H7 (cell line): ENCODE measurements around the gene CCL11. TPM values are rescaled to one million over a fixed set of nuclear protein-coding genes. Genes with fewer than 3 reads are reported as not detected.
A peak's percentile ranks its signal among the peaks of the same experiment; 100 is the strongest.

ENCODE experiments used
- DNase-seq: peaks from one replicate; pipeline ENCODE4 v3.0.0; 2012
- H3K27me3 ChIP-seq: 2 replicates; pipeline ENCODE4 v1.6.0; 2011; ENCODE audit warnings: mild to moderate bottlenecking, low read length; ENCODE audit not compliant: control insufficient read depth, insufficient read depth
- H3K36me3 ChIP-seq: replicated peaks from 2 replicates; pipeline ENCODE4 v1.5.1; 2011; ENCODE audit warnings: low read length; ENCODE audit not compliant: control insufficient read depth, insufficient read depth
- H3K4me3 ChIP-seq: 2 replicates; pipeline ENCODE4 v1.5.1; 2011; ENCODE audit warnings: low read depth, mild to moderate bottlenecking, control low read depth, low read length, moderate library complexity; ENCODE audit not compliant: insufficient read depth
- total RNA-seq: library from RNA; depleted of rRNA; stranded (reverse); fragments of >200 nt; shearing (Covaris generic); gene quantifications from 2 replicates; pipeline ENCODE4 v1.2.3, GENCODE V29; 2014

Gene CCL11
- total RNA-seq, 1 experiment from 2014 or later: not detected

DNA sequence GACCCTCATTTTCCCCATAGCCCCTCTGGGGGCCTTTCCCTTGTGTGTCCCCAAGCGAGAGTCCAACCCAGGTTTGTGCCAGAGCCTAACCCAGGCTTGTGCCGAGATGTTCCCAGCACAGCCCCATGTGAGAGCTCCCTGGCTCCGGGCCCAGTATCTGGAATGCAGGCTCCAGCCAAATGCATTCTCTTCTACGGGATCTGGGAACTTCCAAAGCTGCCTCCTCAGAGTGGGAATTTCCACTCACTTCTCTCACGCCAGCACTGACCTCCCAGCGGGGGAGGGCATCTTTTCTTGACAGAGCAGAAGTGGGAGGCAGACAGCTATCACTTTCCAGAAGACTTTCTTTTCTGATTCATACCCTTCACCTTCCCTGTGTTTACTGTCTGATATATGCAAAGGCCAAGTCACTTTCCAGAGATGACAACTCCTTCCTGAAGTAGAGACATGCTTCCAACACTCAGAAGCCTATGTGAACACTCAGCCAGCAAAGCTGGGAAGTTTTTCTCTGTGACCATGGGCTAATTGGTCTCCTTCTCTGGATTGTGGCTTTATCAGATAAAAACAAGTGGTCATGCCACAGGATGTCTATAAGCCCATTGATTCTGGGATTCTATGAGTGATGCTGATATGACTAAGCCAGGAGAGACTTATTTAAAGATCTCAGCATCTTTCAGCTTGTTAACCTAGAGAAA, 33.0 kb upstream of the CCL11 start:
- no peak for DNase-seq
- Histone ChIP-seq H3K4me3 (no peak overlapping the region), H3K27me3 (no peaks in the 10 kb centered on the region), H3K36me3 (no peaks in the 10 kb centered on the region)

DNA sequence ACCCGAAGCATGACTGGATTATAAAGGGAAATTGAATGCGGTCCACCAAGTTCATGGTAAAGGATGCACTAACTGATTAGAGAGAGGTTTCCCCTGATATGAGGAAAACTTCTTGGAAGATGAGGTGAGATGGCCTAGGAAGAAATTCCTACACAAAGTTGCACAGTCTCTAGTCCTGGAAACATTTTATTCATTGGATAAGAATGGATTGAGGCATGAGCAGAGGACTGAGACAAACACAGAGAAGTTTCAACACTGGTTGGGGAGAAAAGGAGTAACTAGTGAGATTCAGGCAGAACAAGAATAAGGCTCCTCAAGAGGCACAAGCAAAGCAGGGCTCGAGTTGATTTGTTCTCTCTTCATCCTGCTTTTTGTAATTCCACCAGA, 32.4 kb upstream of the CCL11 start:
- DNase-seq: no peak
- Histone ChIP-seq H3K27me3 (no peaks in the 10 kb centered on the region), H3K36me3 (no peaks in the 10 kb centered on the region), H3K4me3 (no peak overlapping the region)

DNA sequence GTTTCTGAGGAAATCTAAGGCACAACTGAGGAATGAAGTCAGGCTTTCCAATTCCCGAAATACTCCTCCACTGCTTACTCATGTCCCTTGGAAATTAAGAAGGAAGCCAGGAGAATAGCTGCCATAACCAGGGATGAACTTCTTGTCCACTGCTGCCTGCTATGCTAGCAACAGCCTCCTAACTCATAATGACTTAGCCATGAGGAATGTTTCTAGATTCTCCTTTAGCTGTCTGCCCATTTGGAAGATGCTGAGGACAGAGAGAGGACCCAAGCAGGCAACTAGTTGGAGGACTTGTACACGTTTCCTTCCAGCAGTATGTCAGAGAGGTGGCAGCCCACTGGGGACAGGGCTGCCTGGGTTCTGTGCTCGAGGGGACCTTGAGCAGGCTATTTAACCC, 31.4 kb upstream of the CCL11 start:
- Histone ChIP-seq H3K4me3 (no peak overlapping the region), H3K36me3 (no peaks in the 10 kb centered on the region), H3K27me3 (no peaks in the 10 kb centered on the region)
- no peak for DNase-seq

- peak; percentile 52 for DNase-seq
- peak within 1 kb of the TSS; percentile 19 for H3K4me3 ChIP-seq
- no peaks in the 10 kb centered on the region for H3K27me3 ChIP-seq
- H3K36me3 ChIP-seq: no peaks in the 10 kb centered on the region
Measured at GRCh38 chr17:34254651-34255380, 30.7 kb upstream of the CCL11 start, which contains the start of gene CCL2. Gene CCL2 (plus strand): TSS chr17:34255285. CDS start chr17:34255350, 65 bp downstream.

- Histone ChIP-seq H3K27me3 (no peaks in the 10 kb centered on the region), H3K36me3 (no peaks in the 10 kb centered on the region), H3K4me3 (peak overlapping the region; percentile 19)
- DNase-seq: no peak
Measured at GRCh38 chr17:34255381-34255732, 30.2 kb upstream of the CCL11 start.

- no peaks in the 10 kb centered on the region for H3K27me3 ChIP-seq
- DNase-seq: no peak
- H3K36me3 ChIP-seq: no peaks in the 10 kb centered on the region
- peak overlapping the region; percentile 19; the same call in 1 of the 2 replicates for H3K4me3 ChIP-seq
Measured at GRCh38 chr17:34255841-34256240, 29.7 kb upstream of the CCL11 start.

DNA sequence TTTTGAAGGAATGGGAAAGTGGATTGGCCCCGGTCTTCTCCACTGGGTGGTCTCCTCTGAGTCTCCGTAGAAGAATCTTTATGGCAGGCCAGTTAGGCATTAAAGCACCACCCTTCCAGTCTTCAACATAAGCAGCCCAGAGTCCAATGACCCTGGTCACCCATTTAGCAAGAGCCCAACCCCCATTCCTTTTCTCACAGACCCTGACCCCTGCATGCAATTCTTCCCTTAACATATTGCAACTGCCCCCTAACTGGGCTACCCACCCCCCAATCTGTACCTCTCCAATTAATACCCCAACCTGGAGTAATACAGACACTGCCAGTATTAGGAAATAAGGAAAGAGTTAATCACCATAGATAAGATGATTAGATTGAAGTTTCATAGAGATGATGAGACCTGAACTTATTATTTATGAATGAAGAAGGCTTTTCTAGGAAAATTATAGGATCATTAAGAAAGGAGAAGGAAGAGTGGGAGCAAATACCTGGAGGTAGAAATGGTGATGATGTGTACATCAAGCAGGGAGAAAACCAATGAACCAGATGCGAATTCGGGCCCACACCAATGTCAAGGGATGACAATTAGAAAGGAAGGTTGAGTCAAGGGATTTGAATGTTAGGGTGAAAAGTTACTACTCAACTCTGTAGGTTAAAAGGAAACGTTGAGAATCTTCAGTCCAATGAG, 28.1 kb upstream of the CCL11 start:
- H3K27me3 ChIP-seq: no peaks in the 10 kb centered on the region
- H3K4me3 ChIP-seq: no peak overlapping the region
- no peak for DNase-seq
- H3K36me3 ChIP-seq: no peaks in the 10 kb centered on the region

- Histone ChIP-seq H3K27me3 (no peaks in the 10 kb centered on the region), H3K36me3 (no peaks in the 10 kb centered on the region), H3K4me3 (no peak overlapping the region)
- DNase-seq: no peak
Measured at GRCh38 chr17:34257986-34258326, 27.6 kb upstream of the CCL11 start.

GRCh38 chr17:34259146-34259545, 26.4 kb upstream of the CCL11 start:
- no peaks in the 10 kb centered on the region for H3K36me3 ChIP-seq
- DNase-seq: no peak
- no peak overlapping the region for H3K4me3 ChIP-seq
- no peaks in the 10 kb centered on the region for H3K27me3 ChIP-seq

GRCh38 chr17:34260861-34261260, 24.7 kb upstream of the CCL11 start:
- no peak overlapping the region for H3K4me3 ChIP-seq
- H3K36me3 ChIP-seq: no peaks in the 10 kb centered on the region
- DNase-seq: no peak
- H3K27me3 ChIP-seq: no peaks in the 10 kb centered on the region

DNA sequence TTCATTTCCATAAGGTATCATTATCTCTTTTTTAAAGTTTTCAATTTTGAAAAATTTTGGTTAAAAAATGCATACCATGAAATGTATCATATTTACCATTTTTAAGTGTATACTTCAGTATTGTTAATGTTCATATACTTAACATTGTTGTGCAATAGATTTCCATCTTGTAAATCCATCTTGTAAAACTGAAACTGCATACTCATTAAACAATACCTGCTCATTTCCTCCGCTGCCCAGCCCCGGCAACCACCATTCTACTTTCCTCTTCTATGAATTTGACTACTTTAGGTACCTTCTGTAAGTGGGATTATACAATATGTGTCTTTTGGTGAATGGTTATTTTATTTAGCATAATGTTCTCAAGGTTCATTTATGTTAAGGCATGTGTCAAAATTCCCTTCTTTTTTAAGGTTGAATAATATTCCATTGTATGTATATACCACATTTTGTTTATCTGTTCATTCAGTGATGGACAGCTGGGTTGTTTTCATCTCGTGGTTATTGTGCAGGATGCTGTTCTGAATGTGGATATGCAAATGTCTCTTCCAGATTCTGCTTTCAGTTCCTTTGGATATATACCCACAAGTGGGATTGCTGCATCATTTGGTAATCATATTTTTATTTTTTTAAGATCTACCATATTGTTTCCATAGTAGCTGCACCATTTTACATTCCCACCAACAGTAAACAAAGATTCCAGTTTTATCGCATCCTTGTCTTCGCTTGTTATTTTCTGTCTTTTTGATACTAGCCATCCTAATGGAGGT, 23.8 kb upstream of the CCL11 start:
- no peak for DNase-seq
- Histone ChIP-seq H3K4me3 (no peak overlapping the region), H3K36me3 (no peaks in the 10 kb centered on the region), H3K27me3 (no peaks in the 10 kb centered on the region; the same call in 1 of the 2 replicates)

DNA sequence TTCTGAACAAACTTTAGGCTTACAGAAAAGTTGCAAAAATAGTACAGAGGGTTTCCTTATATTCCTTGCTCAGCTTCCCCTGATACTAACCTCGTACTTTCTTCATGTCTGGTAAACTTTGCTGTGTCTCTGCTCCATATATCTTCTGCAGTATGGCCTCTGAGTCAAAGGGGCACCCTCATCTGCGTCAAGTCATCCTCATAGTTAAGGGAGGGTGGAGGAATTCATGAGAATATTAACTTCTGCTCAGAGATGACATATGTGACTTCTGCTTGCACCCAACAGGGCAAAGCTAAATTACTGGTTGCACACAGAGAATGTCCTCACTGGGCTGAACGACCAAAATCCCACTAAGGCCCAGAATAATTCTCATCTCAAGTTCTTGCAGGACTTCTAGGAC, 19.8 kb upstream of the CCL11 start:
- no peak for DNase-seq
- Histone ChIP-seq H3K27me3 (peaks cover under 1% of the 10 kb centered on the region; the same call in 1 of the 2 replicates), H3K4me3 (no peak overlapping the region), H3K36me3 (no peaks in the 10 kb centered on the region)

DNA sequence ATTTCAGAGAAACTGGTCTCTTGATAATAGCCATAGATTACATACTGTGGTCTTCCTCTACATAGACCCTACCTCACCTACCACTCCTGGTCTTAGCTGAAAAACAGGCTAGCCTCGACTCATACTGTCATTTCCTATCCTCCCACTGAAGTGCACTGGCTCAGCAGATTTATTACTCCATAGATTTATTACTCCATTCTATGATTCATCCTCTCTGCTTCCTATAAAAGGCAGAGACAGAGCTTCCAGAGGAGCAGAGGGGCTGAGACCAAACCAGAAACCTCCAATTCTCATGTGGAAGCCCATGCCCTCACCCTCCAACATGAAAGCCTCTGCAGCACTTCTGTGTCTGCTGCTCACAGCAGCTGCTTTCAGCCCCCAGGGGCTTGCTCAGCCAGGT, 15.6 kb upstream of the CCL11 start, which contains the start of gene CCL7:
TSS of gene CCL7 (plus strand) at position 253 of the 400 bp plus-strand sequence. CDS start at position 323, 70 bp downstream.
- Histone ChIP-seq H3K4me3 (no peak within 1 kb of the TSS), H3K36me3 (no peaks in the 10 kb centered on the region), H3K27me3 (peaks cover 3% of the 10 kb centered on the region; the same call in 1 of the 2 replicates)
- DNase-seq: no peak

- no peak for DNase-seq
Measured at GRCh38 chr17:34275881-34276280, 9.7 kb upstream of the CCL11 start.

More at GRCh38 chr17:34275881-34276280, 9.7 kb upstream of the CCL11 start:
- Histone ChIP-seq H3K4me3 (no peak overlapping the region), H3K36me3 (no peaks in the 10 kb centered on the region), H3K27me3 (no peaks in the 10 kb centered on the region; the same call in 1 of the 2 replicates)
